Gastrocnemius medialis (tissue), 4 donors: ENCODE data around the gene CCBE1. TPM values are rescaled to one million over a fixed set of nuclear protein-coding genes. Genes with fewer than 3 reads are reported as not detected.

ENCODE experiments used
- ATAC-seq, 2 donors: fragments of 150-250 bp; one replicate each; pipeline ENCODE4 v1.9.1; 2016
- DNase-seq, 2 donors: peaks; one replicate each; pipeline ENCODE4 v3.0.0-alpha.2; 2019
- H3K27ac ChIP-seq, 4 donors: fragments of 200-600 bp; sonication (generic); 1 replicate in 1 of 4; 2 replicates in 3 of 4; pipeline ENCODE4 v1.5.1; 2016 to 2018; ENCODE audit warnings: mild to moderate bottlenecking in 2 of 4, moderate library complexity in 1 of 4
- H3K27me3 ChIP-seq, 3 donors: fragments of 200-600 bp; sonication (generic) in 2 of 3; 1 replicate in 1 of 3; 2 replicates in 2 of 3; pipeline versions ENCODE4 v1.5.1 to v1.6.0; 2016 to 2019; ENCODE audit warnings: mild to moderate bottlenecking in 1 of 3, moderate library complexity in 1 of 3
- H3K36me3 ChIP-seq, 2 donors: fragments of 200-600 bp; sonication (generic) in 1 of 2; one replicate each; pipeline ENCODE4 v1.5.1; 2017 to 2018
- H3K4me1 ChIP-seq, 2 donors: fragments of 200-600 bp; sonication (generic) in 1 of 2; one replicate each; pipeline ENCODE4 v1.5.1; 2016 to 2017; ENCODE audit warnings: mild to moderate bottlenecking in 2 of 2
- H3K4me3 ChIP-seq, 4 donors: fragments of 200-600 bp; sonication (generic) in 3 of 4; 1 replicate in 1 of 4; 2 replicates in 3 of 4; pipeline ENCODE4 v1.5.1; 2016 to 2019; ENCODE audit warnings: mild to moderate bottlenecking in 2 of 4
- H3K9me3 ChIP-seq, 3 donors: fragments of 200-600 bp; sonication (generic) in 2 of 3; 1 replicate in 1 of 3; 2 replicates in 2 of 3; pipeline ENCODE4 v1.5.1; 2016 to 2019
- CTCF ChIP-seq, 5 experiments: fragments of 450-650 bp in 3 of 5; fragments of 200-600 bp in 2 of 5; sonication (generic) in 2 of 5; IDR thresholded peaks in 4 of 5; conservative IDR thresholded peaks in 1 of 5; 1 replicate in 4 of 5; 2 replicates in 1 of 5; pipeline ENCODE4 v1.5.1; 2016 to 2019; ENCODE audit warnings: antibody characterized with exemption in 5 of 5, mild to moderate bottlenecking in 3 of 5, moderate library complexity in 3 of 5
- POLR2A ChIP-seq, 2 donors: fragments of 450-650 bp; IDR thresholded peaks; one replicate each; pipeline ENCODE4 v1.6.1; 2017; ENCODE audit warnings: antibody characterized with exemption in 2 of 2, mild to moderate bottlenecking in 2 of 2, moderate library complexity in 2 of 2
- in situ Hi-C, 4 donors: fragments of 200-750 bp; cut with MboI; loops; one replicate each; pipeline versions ENCODE4 v1.15.0 to v1.8.0; 2017; ENCODE audit warnings: low sequenced_read_pairs in 4 of 4
- intact Hi-C: fragments of 100-400 bp; cut with DNase I; formaldehyde crosslinking; loops from one replicate; pipeline ENCODE4 v1.15.1; 2023; ENCODE audit warnings: low total_unique reads
- total RNA-seq, 4 donors: library from RNA; depleted of rRNA; stranded (reverse); fragments of >200 nt; gene quantifications; one replicate each; pipeline versions ENCODE4 v1.1.0 to v1.2.3, GENCODE V29; 2016

CCBE1 gene
- total RNA-seq, 4 donors from 2014 or later: 0.44 to 2.7 (median 1.3) TPM

DNA sequence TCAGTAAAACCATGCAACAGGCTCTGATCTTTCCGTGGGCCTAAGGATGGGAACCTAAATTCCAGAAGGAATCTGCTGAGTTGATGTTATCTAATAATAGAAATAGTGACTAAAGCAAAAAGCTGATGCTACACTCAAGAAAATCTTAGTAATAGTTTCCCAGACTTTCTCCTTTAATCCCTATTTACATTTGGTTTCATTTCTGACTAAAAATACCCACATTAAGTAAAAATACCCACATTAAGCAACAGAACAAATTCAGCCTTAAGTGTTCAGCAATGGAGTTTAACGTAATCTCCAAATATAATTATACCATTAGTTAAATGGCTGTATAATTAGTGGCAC, 50.3 kb downstream of the CCBE1 start:
- Histone ChIP-seq H3K9me3 (no peaks in the 10 kb centered on the region), H3K36me3 (no peaks in the 10 kb centered on the region), H3K27ac (no peak overlapping the region), H3K4me3 (no peak overlapping the region), H3K27me3 (no peaks in the 10 kb centered on the region), H3K4me1 (no peaks in the 10 kb centered on the region)
- intact Hi-C loops: no loop called here
- TF ChIP-seq CTCF (IDR thresholded peaks at IDR 0.05 in 4 of 5, conservative IDR thresholded peaks at IDR 0.05 in 1 of 5): no peak
- no peak for TF ChIP-seq POLR2A (IDR thresholded peaks at IDR 0.05)
- in situ Hi-C loops: no loop called here
- no peak for ATAC-seq
- DNase-seq: no peak

GRCh38 chr18:59646228-59646962, 50.8 kb downstream of the CCBE1 start:
- H3K27me3 ChIP-seq: no peaks in the 10 kb centered on the region
- DNase-seq (no peak), ATAC-seq (peak; percentile 24 to 63)
- H3K4me1 ChIP-seq: no peaks in the 10 kb centered on the region
- no peak overlapping the region for H3K4me3 ChIP-seq
- no peaks in the 10 kb centered on the region for H3K36me3 ChIP-seq
- no peaks in the 10 kb centered on the region for H3K9me3 ChIP-seq
- no peak for TF ChIP-seq CTCF (IDR thresholded peaks at IDR 0.05 in 4 of 5, conservative IDR thresholded peaks at IDR 0.05 in 1 of 5)
- TF ChIP-seq POLR2A (IDR thresholded peaks at IDR 0.05): no peak
- intact Hi-C loops (no loop called here), in situ Hi-C loops (no loop called here)
- no peak overlapping the region for H3K27ac ChIP-seq

GRCh38 chr18:59643740-59644139, 53.5 kb downstream of the CCBE1 start:
- no peak for TF ChIP-seq CTCF (IDR thresholded peaks at IDR 0.05 in 4 of 5, conservative IDR thresholded peaks at IDR 0.05 in 1 of 5)
- no peak for TF ChIP-seq POLR2A (IDR thresholded peaks at IDR 0.05)
- intact Hi-C loops (no loop called here), in situ Hi-C loops (no loop called here)

DNA sequence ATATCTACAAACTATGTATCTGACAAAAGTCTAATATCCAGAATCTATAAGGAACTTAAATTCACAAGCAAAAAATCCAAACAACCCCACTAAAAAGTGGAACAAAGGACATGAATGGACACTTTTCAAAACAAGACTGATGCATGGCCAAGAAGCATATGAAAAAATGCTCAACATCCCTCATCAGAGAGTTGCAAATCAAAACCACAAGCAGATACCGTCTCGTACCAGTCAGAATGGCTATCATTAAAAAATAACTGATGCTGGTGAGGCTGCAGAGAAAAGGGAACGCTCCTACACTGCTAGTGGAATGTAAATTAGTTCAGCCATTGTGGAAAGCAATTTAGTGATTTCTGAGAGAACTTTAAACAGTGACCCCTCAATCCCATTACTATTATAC, 56.5 kb downstream of the CCBE1 start:
- in situ Hi-C loops (no loop called here), intact Hi-C loops (no loop called here)
- Histone ChIP-seq H3K27ac (no peak overlapping the region), H3K27me3 (no peaks in the 10 kb centered on the region), H3K36me3 (no peaks in the 10 kb centered on the region), H3K4me1 (no peaks in the 10 kb centered on the region), H3K9me3 (no peaks in the 10 kb centered on the region), H3K4me3 (no peak overlapping the region)
- TF ChIP-seq CTCF (IDR thresholded peaks at IDR 0.05 in 4 of 5, conservative IDR thresholded peaks at IDR 0.05 in 1 of 5) (no peak), POLR2A (IDR thresholded peaks at IDR 0.05) (no peak)
- DNase-seq: no peak
- no peak for ATAC-seq

More at GRCh38 chr18:59643740-59644139, 53.5 kb downstream of the CCBE1 start:
- H3K36me3 ChIP-seq: no peaks in the 10 kb centered on the region
- no peaks in the 10 kb centered on the region for H3K9me3 ChIP-seq
- DNase-seq (no peak), ATAC-seq (no peak)
- no peaks in the 10 kb centered on the region for H3K27me3 ChIP-seq
- no peak overlapping the region for H3K27ac ChIP-seq
- H3K4me3 ChIP-seq: no peak overlapping the region
- no peaks in the 10 kb centered on the region for H3K4me1 ChIP-seq

DNA sequence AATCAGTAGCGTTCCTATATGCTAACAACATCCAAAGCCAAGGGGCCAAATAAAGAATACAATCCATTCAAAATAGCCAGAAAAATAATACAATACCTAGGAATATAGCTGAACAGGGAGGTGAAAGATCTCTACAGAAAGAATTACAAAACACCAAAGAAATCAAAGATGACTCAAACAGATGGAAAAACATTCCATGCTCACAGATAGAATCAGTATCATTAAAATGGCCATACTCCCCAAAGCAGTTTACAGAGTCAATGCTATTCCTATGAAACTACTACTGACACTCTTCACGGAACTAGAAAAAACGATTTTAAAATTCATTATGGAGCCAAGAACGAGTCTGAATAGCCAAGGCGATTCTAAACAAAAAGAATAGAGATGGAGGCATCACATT, 57.4 kb downstream of the CCBE1 start:
- Histone ChIP-seq H3K27ac (no peak overlapping the region), H3K4me1 (no peaks in the 10 kb centered on the region), H3K4me3 (no peak overlapping the region), H3K27me3 (no peaks in the 10 kb centered on the region), H3K9me3 (no peaks in the 10 kb centered on the region), H3K36me3 (no peaks in the 10 kb centered on the region)
- TF ChIP-seq POLR2A (IDR thresholded peaks at IDR 0.05): no peak
- no peak for TF ChIP-seq CTCF (IDR thresholded peaks at IDR 0.05 in 4 of 5, conservative IDR thresholded peaks at IDR 0.05 in 1 of 5)
- ATAC-seq (no peak), DNase-seq (no peak)
- intact Hi-C loops (no loop called here), in situ Hi-C loops (no loop called here)
